NCI-H226 (cell line): Measurements from ENCODE around the gene FBLN2.

Source experiments
- DNase-seq: peaks from one replicate; pipeline ENCODE4 v3.0.0-alpha.2; 2015

Gene FBLN2

DNA sequence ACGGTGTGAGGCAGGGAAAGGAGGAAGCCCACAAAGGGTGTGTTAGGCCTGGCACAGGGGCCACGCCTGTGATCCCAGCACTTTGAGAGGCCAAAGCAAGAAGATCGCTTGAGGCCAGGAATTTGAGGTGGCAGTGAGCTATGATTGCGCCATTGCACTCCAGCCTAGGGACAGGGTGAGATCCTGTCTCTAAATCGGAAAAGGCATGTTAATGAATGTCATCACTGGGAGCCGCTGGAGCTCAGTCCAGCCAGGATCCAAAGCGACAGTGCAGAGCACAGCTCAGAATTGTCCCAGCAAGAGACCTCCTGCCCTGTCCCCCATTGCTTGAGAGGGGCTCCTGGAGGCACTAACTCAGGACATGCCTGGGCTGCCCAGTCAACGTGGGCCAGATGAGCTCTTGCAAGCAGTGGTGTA is 15.0 kb upstream of the FBLN2 start:
- no peak for DNase-seq

DNA sequence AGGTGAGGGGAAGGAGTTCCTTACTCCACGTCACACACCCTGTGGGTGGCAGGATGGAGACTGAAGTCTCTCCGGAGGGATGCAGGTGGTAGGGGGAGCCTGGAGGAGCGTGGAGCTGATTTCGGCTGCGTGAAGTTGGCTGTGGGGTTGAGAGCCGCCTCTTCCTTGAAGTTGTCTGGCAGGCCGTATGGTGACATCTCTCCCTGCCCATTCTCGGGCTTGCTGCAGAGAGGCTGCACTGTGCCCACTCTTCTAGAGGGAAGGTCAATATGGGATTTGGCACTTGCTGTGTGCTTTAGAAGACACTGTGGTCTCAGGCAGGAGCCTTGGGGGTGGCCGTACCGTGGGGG is 13.4 kb upstream of the FBLN2 start:
- DNase-seq: no peak

DNA sequence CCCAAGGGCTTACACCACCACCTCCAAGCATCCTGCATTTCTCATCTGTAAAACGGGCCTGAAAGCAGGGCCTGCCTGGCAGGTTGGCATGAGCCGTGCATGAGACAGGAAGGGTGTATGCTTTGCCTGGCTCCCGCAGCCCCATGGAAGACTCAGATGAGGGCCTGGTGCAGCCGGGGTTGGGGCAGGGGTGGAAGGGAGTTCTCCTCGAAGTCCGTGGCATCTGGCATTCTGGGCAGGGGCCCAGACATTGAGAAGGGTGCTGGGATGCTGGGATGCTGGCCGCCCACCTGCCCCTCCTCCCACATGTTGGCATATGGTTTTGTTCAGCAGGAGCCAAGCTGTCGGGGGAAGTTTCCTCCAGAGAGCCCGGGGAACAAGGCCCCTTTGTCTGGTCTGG is 13.0 kb upstream of the FBLN2 start:
- no peak for DNase-seq

DNA sequence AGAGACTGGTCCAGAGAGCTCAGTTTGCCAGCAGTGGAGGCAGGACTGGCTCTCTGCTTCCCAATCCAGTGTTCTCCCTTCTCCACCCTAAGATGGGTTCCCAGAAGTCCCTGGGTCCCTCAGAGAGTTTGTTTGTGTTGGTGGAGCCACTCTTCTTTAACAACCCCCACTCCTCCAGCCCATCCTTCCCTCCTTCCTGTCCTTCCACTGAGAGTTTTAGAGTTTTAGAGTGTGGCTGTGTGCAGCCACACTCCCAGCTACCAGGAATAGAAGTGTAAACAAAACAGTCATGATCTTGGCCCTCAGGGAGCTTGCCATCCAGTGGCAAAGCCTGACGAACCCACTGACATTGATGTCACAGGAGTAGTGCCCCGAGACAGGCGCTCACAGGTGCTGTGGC is 12.5 kb upstream of the FBLN2 start:
- DNase-seq: no peak

DNA sequence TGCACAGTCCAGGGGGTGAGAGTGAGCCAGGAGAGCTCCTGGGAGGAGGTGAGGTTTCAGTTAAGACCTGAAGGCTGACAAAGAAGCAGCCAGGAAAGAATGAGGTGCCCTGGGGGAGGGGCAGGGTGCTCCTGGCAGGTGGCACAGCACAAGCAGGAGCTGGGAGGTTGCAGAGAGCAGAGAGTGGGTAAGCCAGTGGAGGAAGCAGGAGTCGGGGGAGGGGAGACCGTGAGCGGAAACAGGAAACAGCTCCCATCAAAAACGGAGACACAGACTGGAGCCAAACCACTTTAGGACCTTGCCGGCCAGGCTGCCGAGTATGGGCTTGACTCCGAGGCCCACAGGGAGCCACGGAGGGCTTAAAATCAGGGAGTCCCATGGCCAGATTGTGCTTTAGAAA is 12.1 kb upstream of the FBLN2 start:
- DNase-seq: no peak

DNA sequence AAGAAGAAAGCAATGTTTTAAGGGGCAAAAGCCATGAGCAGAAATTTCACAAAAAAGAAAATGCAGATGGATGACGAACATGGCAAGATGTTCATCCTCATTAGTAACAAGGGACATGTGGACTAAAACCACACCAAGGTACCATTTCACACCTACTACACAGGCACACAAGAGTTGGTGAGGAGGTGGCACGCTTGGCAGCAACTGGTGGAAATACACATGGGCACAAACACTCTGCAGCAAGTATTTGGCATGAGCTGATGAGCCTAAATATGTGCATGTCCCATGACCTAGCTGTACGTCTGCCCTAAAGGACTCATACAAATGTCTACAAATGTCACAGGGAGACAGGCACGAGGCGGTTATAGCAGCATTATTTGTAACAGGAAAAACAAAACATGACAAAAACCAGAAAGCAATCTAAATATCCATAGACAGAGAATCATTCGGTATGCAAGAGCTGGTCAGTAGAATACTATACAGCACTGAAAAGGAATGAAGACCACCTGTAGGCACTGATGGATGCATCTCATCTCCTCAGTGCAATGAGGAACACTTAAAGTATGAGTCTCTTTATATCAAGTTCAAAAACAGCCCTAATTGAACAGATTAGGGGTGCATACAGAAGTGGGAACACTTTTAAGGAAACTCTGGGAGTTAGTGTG is 11.5 kb upstream of the FBLN2 start:
- DNase-seq: no peak

DNA sequence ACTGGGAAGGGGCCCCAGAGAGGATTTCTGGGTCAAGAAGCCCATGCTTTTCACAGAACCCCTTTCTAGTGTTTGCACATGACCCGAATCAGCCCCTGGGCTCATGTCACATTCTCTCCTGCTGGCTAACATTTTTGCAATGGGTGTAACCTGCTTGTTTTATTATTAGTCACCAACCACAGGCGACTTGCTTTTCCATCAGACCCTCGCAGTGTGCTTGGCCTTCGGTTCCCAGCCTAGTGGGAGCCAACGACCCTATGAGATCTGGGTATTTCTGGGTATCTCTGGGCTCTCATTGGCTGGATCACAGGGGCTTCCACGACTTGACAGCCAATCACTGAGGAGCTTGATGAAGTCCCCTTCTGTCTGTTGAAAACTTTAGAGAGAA is 11.0 kb upstream of the FBLN2 start:
- DNase-seq: peak; percentile 91

DNA sequence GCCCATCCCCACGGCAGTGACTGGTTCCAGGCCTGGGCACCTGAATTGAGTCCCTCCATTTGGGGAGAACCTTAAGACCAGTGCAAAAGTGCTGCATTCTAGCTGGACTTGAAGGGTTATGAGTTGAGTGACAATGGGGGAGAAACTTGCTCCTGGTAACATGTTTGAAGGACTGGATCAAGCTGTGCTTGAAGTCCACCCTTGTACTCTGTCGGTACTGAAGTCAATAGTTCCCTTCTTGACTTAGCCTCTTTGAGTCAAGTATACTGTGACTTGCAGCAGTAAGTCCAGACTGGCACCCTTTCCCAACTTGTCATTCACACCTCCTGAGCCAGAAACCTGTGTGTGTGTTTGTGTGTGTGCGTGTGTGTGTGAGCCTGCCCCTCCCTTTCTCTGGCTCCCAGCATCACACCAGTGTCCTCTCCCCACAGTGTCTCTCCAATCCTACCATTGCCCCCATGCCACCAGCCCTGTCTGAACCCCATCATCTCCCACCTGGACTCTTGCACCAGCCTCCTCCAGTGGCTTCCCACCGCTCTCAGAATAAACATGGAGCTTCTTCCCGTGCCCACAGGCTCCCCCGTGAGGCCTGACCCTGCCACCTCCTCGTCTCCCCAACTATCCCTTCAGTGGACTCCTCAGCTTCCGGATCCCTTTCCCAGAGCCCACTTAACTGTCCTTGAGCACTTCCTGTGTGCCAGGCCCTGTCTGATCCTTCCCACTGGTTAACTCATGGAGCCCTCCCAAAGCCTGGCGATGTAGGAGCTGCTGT is 10.2 kb upstream of the FBLN2 start:
- DNase-seq: no peak

DNA sequence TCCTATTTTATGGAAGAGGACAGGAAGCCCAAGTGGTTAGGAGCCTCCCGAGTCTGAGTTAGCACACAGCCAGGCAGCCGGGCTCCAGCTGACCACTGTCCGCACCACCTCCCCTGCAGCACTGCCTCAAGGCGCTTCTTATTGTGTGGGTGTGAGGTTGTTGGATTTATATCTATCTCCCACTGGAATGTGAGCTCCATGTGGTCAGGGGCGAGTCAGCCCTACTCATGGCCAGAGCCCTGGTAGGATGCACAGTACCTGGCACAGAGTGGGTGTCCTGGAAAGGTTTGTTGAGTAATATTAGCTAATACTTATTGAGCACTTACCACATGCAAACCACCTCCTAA is 9.7 kb upstream of the FBLN2 start:
- DNase-seq: peak; percentile 94

DNA sequence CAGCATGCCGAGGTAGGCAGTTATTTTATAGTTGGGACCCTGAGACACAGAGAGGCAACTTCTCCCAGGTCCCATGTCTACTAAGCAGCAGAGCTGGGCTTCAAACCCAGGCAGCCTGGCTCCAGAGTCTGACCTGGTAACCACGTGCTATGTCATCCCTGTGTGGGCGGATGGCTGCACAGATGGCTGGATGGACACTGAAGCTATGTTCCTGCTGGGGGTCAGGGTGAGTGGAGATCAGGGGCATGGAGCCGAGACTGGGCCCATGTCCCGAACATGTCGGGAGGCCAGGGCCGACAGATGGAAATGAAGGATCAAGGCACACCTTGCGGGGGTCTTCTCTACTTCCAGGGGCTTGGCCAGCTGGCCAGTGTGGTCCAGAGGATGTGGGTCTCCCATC is 9.3 kb upstream of the FBLN2 start:
- no peak for DNase-seq

DNA sequence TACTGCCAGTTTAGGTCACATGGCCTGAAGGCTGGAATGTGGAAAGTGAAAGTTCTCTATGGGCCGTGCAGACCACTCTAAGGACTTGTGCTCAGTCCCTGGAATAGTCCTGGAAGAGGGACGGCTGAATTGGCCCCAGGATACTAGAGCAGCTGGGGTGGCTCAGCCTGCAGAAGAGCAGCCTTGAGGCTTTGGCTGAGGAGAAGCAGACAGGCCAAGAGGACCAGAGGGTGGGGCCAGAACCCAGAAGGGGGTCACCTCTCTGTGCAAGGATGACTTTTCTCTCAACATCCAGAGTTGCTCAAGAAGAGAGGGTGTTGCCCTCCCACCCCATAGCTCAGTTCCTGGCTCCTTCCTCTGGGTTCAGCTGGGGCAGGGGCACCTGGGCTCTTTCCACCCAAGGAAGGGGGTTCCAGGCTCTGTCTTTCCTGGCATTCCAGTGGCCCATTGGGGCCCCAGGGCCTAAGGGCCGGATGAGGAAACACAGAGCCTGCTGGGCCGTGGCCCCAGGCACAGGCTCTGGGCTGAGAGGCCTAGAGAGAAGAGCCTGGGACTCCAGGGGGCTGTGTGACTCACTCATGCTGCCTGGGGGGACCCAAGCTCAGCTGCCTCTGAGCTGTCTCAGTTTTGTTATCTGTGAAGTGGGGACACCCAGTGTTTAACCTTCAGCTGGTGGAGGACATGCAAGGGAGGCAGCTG is 8.5 kb upstream of the FBLN2 start:
- no peak for DNase-seq

DNA sequence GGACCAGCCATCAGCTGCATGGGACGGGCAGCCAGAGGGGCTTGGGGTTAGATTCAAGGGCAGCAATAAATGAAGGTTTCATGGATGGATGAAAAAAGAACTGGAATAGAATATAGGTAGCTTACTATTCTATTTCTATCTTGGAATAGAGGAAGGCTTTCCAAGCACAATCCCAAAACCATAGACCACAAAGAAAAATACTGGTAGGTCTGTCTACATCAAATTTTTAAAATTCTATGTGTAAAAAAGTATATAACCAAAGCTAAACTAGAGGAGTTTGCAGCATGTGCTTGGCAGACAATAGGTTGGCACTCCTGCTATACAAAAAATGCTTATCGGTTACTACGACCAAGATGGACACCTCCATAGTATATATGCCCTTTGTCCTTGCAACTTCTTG is 7.2 kb upstream of the FBLN2 start:
- DNase-seq: no peak

DNA sequence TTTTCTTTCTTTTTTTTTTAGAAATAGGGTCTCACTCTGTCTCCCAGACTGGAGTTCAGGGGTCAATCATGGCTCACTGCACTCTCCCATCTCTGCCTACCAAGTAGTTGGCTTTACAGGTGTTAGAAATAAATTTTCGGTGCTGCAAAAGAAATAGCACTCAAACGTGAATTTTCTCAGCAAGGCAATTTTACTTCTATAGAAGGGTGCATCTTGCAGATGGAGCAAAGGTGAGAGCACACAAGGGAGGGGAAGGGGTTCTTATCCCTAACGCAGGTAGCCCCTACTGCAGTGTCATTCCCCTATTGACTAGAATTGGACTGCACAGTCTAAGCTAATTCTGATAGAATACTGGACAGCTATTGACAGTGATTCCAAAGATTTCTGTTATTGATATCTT is 6.8 kb upstream of the FBLN2 start:
- DNase-seq: no peak

DNA sequence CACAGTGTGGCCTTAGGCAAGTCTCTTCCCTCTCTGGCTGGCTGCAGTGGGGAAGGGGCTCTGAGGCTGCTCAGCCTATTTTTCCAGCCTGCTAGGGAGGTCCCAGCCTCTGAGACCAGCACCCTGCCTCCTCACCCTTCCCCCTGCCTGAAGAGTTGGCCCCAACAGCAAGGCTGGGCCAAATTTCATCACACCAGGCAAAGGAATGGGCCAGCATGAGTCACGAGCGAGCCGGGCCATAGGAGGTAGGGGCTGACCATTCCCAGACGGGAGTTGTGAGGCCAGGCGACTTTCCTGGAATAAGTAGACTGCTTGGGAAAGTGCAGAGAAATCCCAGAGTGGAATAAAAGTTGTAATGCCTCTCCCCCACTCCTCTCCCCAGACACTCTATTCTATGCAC is 5.7 kb upstream of the FBLN2 start:
- DNase-seq: peak; percentile 98

DNA sequence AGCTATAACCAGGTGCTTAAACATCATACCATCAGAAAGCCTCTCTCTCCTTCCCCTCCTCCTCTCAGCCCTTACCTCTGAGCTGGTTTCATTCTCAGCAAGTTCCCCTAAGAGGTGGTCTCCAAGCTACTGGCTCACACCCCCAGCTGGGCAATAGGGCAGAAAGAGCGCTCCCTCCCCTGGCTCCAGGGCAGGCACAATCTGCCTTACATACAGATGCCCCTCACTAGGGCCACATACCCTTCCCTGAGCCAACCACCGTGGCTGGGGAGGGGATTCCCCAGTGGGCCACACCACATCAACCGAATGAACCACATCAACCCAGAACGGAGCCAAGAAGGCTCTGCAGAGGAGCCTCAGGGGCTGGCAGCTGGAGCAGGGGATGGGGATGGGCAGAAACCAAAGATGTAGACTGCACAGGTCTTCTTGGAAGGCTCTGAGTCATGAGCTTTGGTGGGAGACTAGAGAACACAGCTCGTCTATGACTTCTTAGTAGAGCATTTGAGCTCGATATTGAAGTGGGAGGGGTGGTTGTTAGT is 4.6 kb upstream of the FBLN2 start:
- peak; percentile 98 for DNase-seq

DNA sequence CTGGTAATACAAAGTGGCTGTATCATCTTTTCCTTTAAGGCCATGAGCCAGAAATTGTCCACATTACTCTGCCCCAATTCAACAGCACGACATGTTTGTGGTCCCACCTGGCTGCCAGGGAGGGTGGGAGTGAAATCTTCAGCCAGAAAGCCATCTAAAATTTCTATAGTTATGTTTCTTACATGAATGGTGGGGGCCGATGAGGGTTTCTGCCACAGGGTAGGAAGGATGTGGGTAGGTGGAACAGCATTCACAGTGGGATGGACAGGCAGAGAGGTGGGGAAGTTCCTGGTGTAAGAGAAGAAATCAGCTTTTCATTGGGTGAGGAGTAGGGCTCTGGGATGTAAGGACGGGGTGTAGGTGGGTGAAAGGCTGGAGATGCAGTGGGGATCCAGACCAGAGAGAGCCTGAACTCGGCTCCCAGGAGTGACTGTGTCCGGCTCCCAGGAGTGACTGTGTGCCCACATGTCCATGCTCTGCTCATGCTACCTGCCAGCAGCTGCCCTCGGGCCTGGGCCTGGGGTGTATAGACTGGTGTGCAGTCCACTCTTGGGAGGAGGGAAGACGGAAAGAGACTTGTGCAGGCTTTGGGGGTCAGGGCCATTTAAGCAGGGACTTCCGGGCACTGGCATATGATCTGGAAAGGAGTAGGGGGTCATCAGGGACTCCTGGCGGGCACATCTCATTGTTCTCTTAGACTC is 3.8 kb upstream of the FBLN2 start:
- no peak for DNase-seq

DNA sequence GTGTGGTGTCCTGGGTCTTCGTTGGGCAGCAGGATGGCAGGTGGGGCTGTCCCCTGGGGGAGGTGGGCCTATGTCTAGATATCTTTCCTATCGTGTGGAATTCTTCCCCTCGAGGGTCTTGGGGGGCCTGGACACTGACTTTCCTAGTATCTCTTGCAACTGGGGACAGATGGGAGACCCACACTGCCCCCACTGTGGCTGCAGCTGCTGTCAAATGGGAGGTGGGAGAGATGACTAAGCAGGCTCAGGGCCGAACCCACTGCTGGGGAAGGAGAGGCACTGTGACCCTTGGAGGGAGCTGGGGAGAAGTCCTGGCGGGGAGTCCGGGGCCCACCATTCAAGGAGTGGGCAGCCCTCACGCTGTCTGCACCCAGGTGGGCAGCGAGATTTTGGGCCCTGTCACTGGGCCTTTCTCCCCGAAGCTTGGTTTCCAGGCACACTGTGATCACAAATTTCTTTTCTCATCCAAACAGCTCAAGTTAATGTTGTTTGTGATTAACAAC is 2.9 kb upstream of the FBLN2 start:
- DNase-seq: no peak

DNA sequence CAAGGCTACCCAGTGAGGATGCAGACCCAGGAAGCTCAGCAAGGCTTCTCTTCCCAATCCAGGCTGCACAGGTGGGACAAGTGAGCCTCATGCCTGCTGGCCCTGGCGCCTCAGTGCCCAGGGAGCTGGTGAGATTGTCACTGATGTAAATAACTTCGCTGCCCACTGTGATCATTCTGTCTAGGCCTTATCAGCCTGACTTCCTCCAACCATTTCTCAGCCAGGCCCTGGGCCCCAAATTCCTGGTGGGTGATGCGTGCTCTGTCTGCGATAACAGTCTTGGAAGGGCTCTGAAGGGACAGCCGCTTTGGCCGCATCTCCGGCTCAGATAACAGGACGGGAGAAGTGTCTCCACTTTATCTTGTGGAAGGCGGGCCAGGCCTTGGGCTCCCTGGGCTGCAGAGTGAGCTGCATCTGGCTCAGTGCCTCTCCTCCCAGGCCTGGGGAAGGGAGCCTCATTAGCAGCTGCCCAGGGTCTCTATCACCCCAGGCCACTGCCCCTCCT is 2.2 kb upstream of the FBLN2 start:
- peak; percentile 93 for DNase-seq

DNA sequence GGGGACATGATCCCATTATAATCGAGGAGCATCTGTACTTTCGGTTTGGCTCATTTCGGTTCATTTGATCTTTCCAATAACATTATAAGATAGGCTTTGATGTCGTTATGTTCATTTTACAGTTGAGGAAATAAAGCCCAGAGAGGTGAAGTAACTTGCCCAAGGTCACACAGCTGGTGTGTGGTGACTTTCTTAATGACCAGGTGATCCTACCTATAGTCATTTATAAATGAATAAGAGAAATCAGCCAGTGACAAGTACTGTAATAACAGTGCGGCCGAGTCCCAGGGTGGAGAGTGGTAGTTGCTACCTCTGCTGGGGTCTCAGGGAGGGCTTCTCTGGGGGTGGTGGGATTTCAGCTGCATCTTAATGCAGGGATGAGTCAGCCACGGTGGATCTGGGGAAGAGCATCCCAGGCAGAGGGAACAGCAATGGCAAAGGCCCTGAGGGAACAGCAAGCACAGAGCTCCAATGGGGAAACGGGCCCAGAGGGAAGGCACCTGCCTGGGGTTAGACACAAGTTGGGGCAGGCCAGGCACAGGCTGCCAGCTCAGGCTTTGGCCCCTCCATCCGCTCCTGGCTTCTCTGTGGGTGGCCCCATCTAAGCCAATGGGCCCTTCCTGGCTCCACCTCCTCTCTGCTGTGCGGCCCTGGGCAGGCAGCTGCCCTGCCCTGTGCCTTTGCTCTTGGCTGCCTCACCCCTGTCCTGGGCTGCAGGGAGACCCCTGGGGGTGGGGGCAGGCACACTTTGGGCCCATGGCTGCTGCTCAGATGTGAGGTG is 1.1 kb upstream of the FBLN2 start:
- no peak for DNase-seq

DNA sequence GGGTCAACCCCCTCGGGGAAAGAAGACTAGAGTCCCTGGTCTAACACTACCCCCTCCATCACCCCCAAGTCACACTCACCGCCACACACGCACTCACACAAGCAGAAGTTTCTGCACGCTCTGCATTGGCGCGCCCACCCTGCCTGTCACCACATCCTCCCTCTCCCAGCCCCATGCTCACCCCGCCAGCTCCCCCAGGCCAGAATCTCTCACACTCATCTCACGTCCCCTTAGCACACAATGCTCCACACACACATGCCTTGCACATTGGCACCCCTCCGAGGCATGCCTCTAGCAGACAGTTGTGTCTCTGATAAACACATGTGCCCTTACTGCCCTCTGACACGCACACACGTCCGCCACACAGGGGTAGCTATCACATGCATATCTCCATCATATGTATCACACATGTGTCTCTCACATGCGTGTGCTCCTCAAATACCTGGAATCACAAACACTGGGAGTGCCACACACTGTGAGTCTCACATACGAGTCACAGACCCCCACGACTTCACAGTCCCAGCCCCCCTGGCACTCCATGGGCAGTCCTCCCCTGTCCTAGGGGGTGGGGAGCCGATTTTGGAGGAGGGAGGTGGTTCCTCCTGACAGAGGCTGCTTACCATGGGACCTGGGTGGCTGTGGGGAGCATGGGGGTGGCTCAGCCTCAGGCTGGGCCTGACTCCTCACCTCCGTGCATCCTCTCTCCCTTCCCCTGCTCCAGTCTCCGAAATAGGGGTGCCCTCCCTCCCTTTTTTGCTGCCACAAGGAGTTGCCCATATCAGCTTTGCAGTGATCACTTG is 898 bp downstream of the FBLN2 start:
- DNase-seq: no peak

DNA sequence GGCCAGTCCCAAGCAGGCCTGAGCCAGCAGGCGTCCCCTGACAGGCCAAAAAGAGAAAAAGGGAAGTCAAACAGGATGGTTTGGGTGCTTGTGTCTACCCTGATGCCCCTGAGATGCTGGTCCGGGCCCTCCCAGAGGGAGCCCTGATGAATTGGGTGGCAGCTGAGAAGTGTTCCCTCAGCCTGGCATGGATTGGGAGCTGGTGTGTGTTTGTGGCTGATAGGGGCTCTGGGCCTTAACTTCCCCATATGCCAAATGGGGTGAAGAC is 1.4 kb downstream of the FBLN2 start:
- no peak for DNase-seq
